Measurements from ENCODE around the gene TOR1AIP1. TPM values are rescaled to one million over a fixed set of nuclear protein-coding genes. Genes with fewer than 3 reads are reported as not detected.

The TOR1AIP1 gene
- total RNA-seq, 1 donor from 2014 or later: 77.2 TPM

GRCh38 chr1:179871940-179872339 lies 10.1 kb upstream of the TOR1AIP1 start:
- intact Hi-C loops (cut with micrococcal nuclease): no loop called here
- Mint-ChIP-seq H3K4me1 (peaks cover 22% of the 10 kb centered on the region), H3K27me3 (no peaks in the 10 kb centered on the region), H3K4me3 (no peak overlapping the region), H3K27ac (no peak overlapping the region), H3K36me3 (ENCODE audit: low read depth) (peaks cover 35% of the 10 kb centered on the region), H3K9me3 (no peaks in the 10 kb centered on the region)
- peak; percentile 41 for DNase-seq

- H3K9me3 Mint-ChIP-seq: no peaks in the 10 kb centered on the region
- DNase-seq: no peak
- no peaks in the 10 kb centered on the region for H3K27me3 Mint-ChIP-seq
- intact Hi-C loops (cut with micrococcal nuclease): no loop called here
- H3K27ac Mint-ChIP-seq: no peak overlapping the region
- H3K36me3 Mint-ChIP-seq (ENCODE audit: low read depth): peaks cover 33% of the 10 kb centered on the region
- H3K4me3 Mint-ChIP-seq: no peak overlapping the region
- peaks cover 23% of the 10 kb centered on the region for H3K4me1 Mint-ChIP-seq
Observed at GRCh38 chr1:179872558-179872957, 9.5 kb upstream of the TOR1AIP1 start.

- no peak overlapping the region for H3K4me3 Mint-ChIP-seq
- no peak overlapping the region for H3K27ac Mint-ChIP-seq
- intact Hi-C loops (cut with micrococcal nuclease): no loop called here
- H3K4me1 Mint-ChIP-seq: peaks cover 28% of the 10 kb centered on the region
- no peak for DNase-seq
- H3K27me3 Mint-ChIP-seq: no peaks in the 10 kb centered on the region
- H3K9me3 Mint-ChIP-seq: no peaks in the 10 kb centered on the region
- H3K36me3 Mint-ChIP-seq (ENCODE audit: low read depth): peaks cover 34% of the 10 kb centered on the region
Observed at GRCh38 chr1:179873438-179873851, 8.6 kb upstream of the TOR1AIP1 start.

- no peaks in the 10 kb centered on the region for H3K27me3 Mint-ChIP-seq
Observed at GRCh38 chr1:179875596-179876299, 6.3 kb upstream of the TOR1AIP1 start.

GRCh38 chr1:179876300-179876715 lies 5.8 kb upstream of the TOR1AIP1 start:
- intact Hi-C loops (cut with micrococcal nuclease): loop anchor here (5.0 kb wide), 1 partner anchor 839 kb away; no protein-coding TSS in a partner anchor
- Mint-ChIP-seq H3K27ac (peak overlapping the region; percentile 51), H3K9me3 (no peaks in the 10 kb centered on the region), H3K36me3 (ENCODE audit: low read depth) (peaks cover 30% of the 10 kb centered on the region), H3K27me3 (no peaks in the 10 kb centered on the region), H3K4me3 (peak overlapping the region; percentile 81), H3K4me1 (peaks cover 38% of the 10 kb centered on the region)
- DNase-seq: peak; percentile 45

More at GRCh38 chr1:179875596-179876299, 6.3 kb upstream of the TOR1AIP1 start:
- Mint-ChIP-seq H3K9me3 (no peaks in the 10 kb centered on the region), H3K36me3 (ENCODE audit: low read depth) (peaks cover 30% of the 10 kb centered on the region), H3K27ac (no peak overlapping the region), H3K4me1 (peaks cover 37% of the 10 kb centered on the region), H3K4me3 (no peak overlapping the region)
- no peak for DNase-seq
- intact Hi-C loops (cut with micrococcal nuclease): loop anchor here (5.0 kb wide), 1 partner anchor 838 kb away; no protein-coding TSS in a partner anchor

- Mint-ChIP-seq H3K9me3 (no peaks in the 10 kb centered on the region), H3K27ac (peak within 1 kb of the TSS; percentile 89), H3K36me3 (ENCODE audit: low read depth) (peaks cover 24% of the 10 kb centered on the region), H3K4me1 (peaks cover 33% of the 10 kb centered on the region), H3K27me3 (no peaks in the 10 kb centered on the region), H3K4me3 (peak within 1 kb of the TSS; percentile 91)
- peak; percentile 97 for DNase-seq
- intact Hi-C loops (cut with micrococcal nuclease): loop anchor here (1.0 to 5.0 kb wide), 2 partner anchors 278 to 840 kb away; no protein-coding TSS in a partner anchor
Observed at GRCh38 chr1:179877586-179878265, 4.4 kb upstream of the TOR1AIP1 start, which contains the start of gene TOR1AIP2. Gene TOR1AIP2, minus strand, starts transcription at chr1:179877803. Its CDS starts 25,138 bp downstream, at chr1:179852665.

GRCh38 chr1:179879797-179880196 lies 2.3 kb upstream of the TOR1AIP1 start:
- no peaks in the 10 kb centered on the region for H3K27me3 Mint-ChIP-seq
- intact Hi-C loops (cut with micrococcal nuclease): loop anchor here (5.0 kb wide), 5 partner anchors 737 to 1143 kb away; partner anchors contain the start of genes STX6, TOR3A and XPR1
- DNase-seq: peak; percentile 48
- H3K9me3 Mint-ChIP-seq: no peaks in the 10 kb centered on the region
- H3K36me3 Mint-ChIP-seq (ENCODE audit: low read depth): peaks cover 15% of the 10 kb centered on the region
- H3K4me1 Mint-ChIP-seq: peaks cover 40% of the 10 kb centered on the region
- no peak overlapping the region for H3K4me3 Mint-ChIP-seq
- H3K27ac Mint-ChIP-seq: no peak overlapping the region

GRCh38 chr1:179881642-179882252 lies 338 bp upstream of the TOR1AIP1 start:
- intact Hi-C loops (cut with micrococcal nuclease): loop anchor here (1.0 to 5.0 kb wide), 7 partner anchors 73 to 1207 kb away; partner anchors contain the start of genes CEP350, IER5, QSOX1 and STX6

GRCh38 chr1:179883040-179883744 lies 1.1 kb downstream of the TOR1AIP1 start:
- Mint-ChIP-seq H3K27me3 (no peaks in the 10 kb centered on the region), H3K4me1 (peaks cover 44% of the 10 kb centered on the region), H3K4me3 (peak overlapping the region; percentile 94), H3K36me3 (ENCODE audit: low read depth) (peaks cover 25% of the 10 kb centered on the region), H3K27ac (peak overlapping the region; percentile 99), H3K9me3 (no peaks in the 10 kb centered on the region)
- no peak for DNase-seq
- intact Hi-C loops (cut with micrococcal nuclease): loop anchor here (1.0 to 5.0 kb wide), 7 partner anchors 272 to 1206 kb away; partner anchors contain the start of genes ACBD6, IER5, QSOX1 and STX6

More at GRCh38 chr1:179881642-179882252, 338 bp upstream of the TOR1AIP1 start:
- Mint-ChIP-seq H3K4me3 (peak overlapping the region; percentile 94), H3K4me1 (peaks cover 42% of the 10 kb centered on the region), H3K27me3 (no peaks in the 10 kb centered on the region), H3K9me3 (no peaks in the 10 kb centered on the region), H3K36me3 (ENCODE audit: low read depth) (peaks cover 24% of the 10 kb centered on the region), H3K27ac (peak overlapping the region; percentile 99)
- DNase-seq: no peak

GRCh38 chr1:179883745-179884138 lies 1.7 kb downstream of the TOR1AIP1 start:
- Mint-ChIP-seq H3K27ac (peak overlapping the region; percentile 99), H3K4me3 (peak overlapping the region; percentile 94), H3K36me3 (ENCODE audit: low read depth) (peaks cover 25% of the 10 kb centered on the region), H3K9me3 (no peaks in the 10 kb centered on the region), H3K27me3 (no peaks in the 10 kb centered on the region), H3K4me1 (peaks cover 42% of the 10 kb centered on the region)
- peak; percentile 87 for DNase-seq
- intact Hi-C loops (cut with micrococcal nuclease): loop anchor here (1.0 to 5.0 kb wide), 7 partner anchors 271 to 1205 kb away; partner anchors contain the start of genes ACBD6, IER5, QSOX1 and STX6

- intact Hi-C loops (cut with micrococcal nuclease): no loop called here
- no peaks in the 10 kb centered on the region for H3K9me3 Mint-ChIP-seq
- H3K4me3 Mint-ChIP-seq: no peak overlapping the region
- peak overlapping the region; percentile 55 for H3K27ac Mint-ChIP-seq
- peaks cover 40% of the 10 kb centered on the region for H3K36me3 Mint-ChIP-seq (ENCODE audit: low read depth)
- peak; percentile 48 for DNase-seq
- H3K4me1 Mint-ChIP-seq: peaks cover 27% of the 10 kb centered on the region
- no peaks in the 10 kb centered on the region for H3K27me3 Mint-ChIP-seq
Observed at GRCh38 chr1:179888071-179888470, 6.0 kb downstream of the TOR1AIP1 start.

GRCh38 chr1:179889589-179889988 lies 7.5 kb downstream of the TOR1AIP1 start:
- H3K27me3 Mint-ChIP-seq: no peaks in the 10 kb centered on the region
- intact Hi-C loops (cut with micrococcal nuclease): no loop called here
- no peak overlapping the region for H3K4me3 Mint-ChIP-seq
- no peaks in the 10 kb centered on the region for H3K9me3 Mint-ChIP-seq
- H3K27ac Mint-ChIP-seq: no peak overlapping the region
- peak; percentile 52 for DNase-seq
- H3K4me1 Mint-ChIP-seq: peaks cover 19% of the 10 kb centered on the region
- H3K36me3 Mint-ChIP-seq (ENCODE audit: low read depth): peaks cover 39% of the 10 kb centered on the region

- intact Hi-C loops (cut with micrococcal nuclease): loop anchor here (5.0 kb wide), 1 partner anchor 41 kb away; the partner anchor contains the start of gene CEP350
- Mint-ChIP-seq H3K9me3 (no peaks in the 10 kb centered on the region), H3K27me3 (no peaks in the 10 kb centered on the region), H3K36me3 (ENCODE audit: low read depth) (peaks cover 51% of the 10 kb centered on the region), H3K4me1 (peaks cover 2% of the 10 kb centered on the region), H3K27ac (no peak overlapping the region), H3K4me3 (no peak overlapping the region)
- no peak for DNase-seq
Observed at GRCh38 chr1:179910934-179911333, 28.8 kb downstream of the TOR1AIP1 start.
